SK-N-SH treated with all-trans-retinoic acid at 6 μM for 48 hours (cell line): Measurements from ENCODE around the gene ALG14.

ENCODE experiments used
- ARNTL ChIP-seq: fragments of 450-650 bp; formaldehyde crosslinking; IDR thresholded peaks from 2 replicates; pipeline ENCODE4 v1.5.0; 2020; ENCODE audit warnings: low read depth, mild to moderate bottlenecking, moderate library complexity, borderline replicate concordance
- CREB5 ChIP-seq: fragments of 250-450 bp; sonication (Bioruptor Pico); IDR thresholded peaks from 2 replicates; pipeline ENCODE4 v1.5.1; 2020; ENCODE audit warnings: low read depth, mild to moderate bottlenecking, moderate library complexity
- ESRRG ChIP-seq: fragments of 250-450 bp; sonication (Bioruptor Pico); IDR thresholded peaks from 2 replicates; pipeline ENCODE4 v1.6.1; 2021; ENCODE audit warnings: mild to moderate bottlenecking
- GLIS3 ChIP-seq: fragments of 250-450 bp; sonication (Bioruptor Pico); IDR thresholded peaks from 2 replicates; pipeline ENCODE4 v1.5.0; 2020; ENCODE audit warnings: mild to moderate bottlenecking, moderate library complexity
- OSR1 ChIP-seq: fragments of 250-450 bp; sonication (Bioruptor Pico); IDR thresholded peaks from 2 replicates; pipeline ENCODE4 v1.8.0; 2022; ENCODE audit warnings: moderate library complexity, mild to moderate bottlenecking, inconsistent platforms
- PATZ1 ChIP-seq: fragments of 250-450 bp; sonication (Bioruptor Pico); IDR thresholded peaks from 2 replicates; pipeline ENCODE4 v1.8.0; 2020; ENCODE audit warnings: mild to moderate bottlenecking, moderate library complexity, borderline replicate concordance
- PPARA ChIP-seq: fragments of 250-450 bp; sonication (Bioruptor Pico); IDR thresholded peaks from 2 replicates; pipeline ENCODE4 v1.5.0; 2020; ENCODE audit warnings: mild to moderate bottlenecking, borderline replicate concordance
- RARB ChIP-seq: fragments of 250-450 bp; sonication (Bioruptor Pico); IDR thresholded peaks from 2 replicates; pipeline ENCODE4 v1.8.0; 2021; ENCODE audit warnings: mild to moderate bottlenecking, moderate library complexity
- TCF4 ChIP-seq: fragments of 250-450 bp; sonication (Bioruptor Pico); IDR thresholded peaks from 2 replicates; pipeline ENCODE4 v1.8.0; 2021; ENCODE audit warnings: mild to moderate bottlenecking, moderate library complexity, borderline replicate concordance
- ZFP3 ChIP-seq: fragments of 250-450 bp; sonication (Bioruptor Pico); IDR thresholded peaks from 2 replicates; pipeline ENCODE4 v1.5.0; 2020; ENCODE audit warnings: mild to moderate bottlenecking, moderate library complexity

GRCh38 chr1:94952539-94952938, 120.2 kb downstream of the ALG14 start:
- no peak for TF ChIP-seq GLIS3 (CRISPR knock-in tag)
- no peak for TF ChIP-seq PATZ1 (CRISPR knock-in tag)
- no peak for TF ChIP-seq ARNTL (CRISPR knock-in tag)
- TF ChIP-seq TCF4 (CRISPR knock-in tag): no peak
- TF ChIP-seq ESRRG (CRISPR knock-in tag): no peak
- no peak for TF ChIP-seq CREB5
- no peak for TF ChIP-seq RARB (CRISPR knock-in tag)
- no peak for TF ChIP-seq OSR1 (CRISPR knock-in tag)
- no peak for TF ChIP-seq PPARA (CRISPR knock-in tag)
- TF ChIP-seq ZFP3 (CRISPR knock-in tag): no peak
